ENCODE measurements around the gene MINDY4. TPM values are rescaled to one million over a fixed set of nuclear protein-coding genes. Genes with fewer than 3 reads are reported as not detected.

The MINDY4 gene
- total and polyA plus RNA-seq, 2 of the 4 experiments (the other 2 are of a cell fraction): 1.8 to 3.6 TPM

- TF ChIP-seq CEBPB (IDR thresholded peaks at IDR 0.05; ENCODE audit: low read depth, low read length): no peak
- TF ChIP-seq CTCF (conservative IDR thresholded peaks at IDR 0.05; ENCODE audit: low read depth, low read length): no peak
- TF ChIP-seq RAD21 (IDR thresholded peaks at IDR 0.05; ENCODE audit: low read length): no peak
- TF ChIP-seq, protein P1, sequence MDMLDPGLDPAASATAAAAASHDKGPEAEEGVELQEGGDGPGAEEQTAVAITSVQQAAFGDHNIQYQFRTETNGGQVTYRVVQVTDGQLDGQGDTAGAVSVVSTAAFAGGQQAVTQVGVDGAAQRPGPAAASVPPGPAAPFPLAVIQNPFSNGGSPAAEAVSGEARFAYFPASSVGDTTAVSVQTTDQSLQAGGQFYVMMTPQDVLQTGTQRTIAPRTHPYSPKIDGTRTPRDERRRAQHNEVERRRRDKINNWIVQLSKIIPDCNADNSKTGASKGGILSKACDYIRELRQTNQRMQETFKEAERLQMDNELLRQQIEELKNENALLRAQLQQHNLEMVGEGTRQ (IDR thresholded peaks at IDR 0.05; ENCODE audit: low read depth, low read length): no peak
- no peak for TF ChIP-seq RFX5 (IDR thresholded peaks at IDR 0.05; ENCODE audit: low read depth, low read length)
- TF ChIP-seq MAZ (IDR thresholded peaks at IDR 0.05; ENCODE audit: borderline replicate concordance, low read depth, low read length): no peak
- TF ChIP-seq POLR2A (IDR thresholded peaks at IDR 0.05; ENCODE audit: low read depth, low read length): no peak
- TF ChIP-seq NFE2L2 (IDR thresholded peaks at IDR 0.05; ENCODE audit: low read depth, low read length): no peak
- TF ChIP-seq FOS (IDR thresholded peaks at IDR 0.05; ENCODE audit: low read depth, low read length): no peak
- TF ChIP-seq MXI1 (IDR thresholded peaks at IDR 0.05; ENCODE audit: borderline replicate concordance, low read depth, low read length): no peak
- no peak for TF ChIP-seq RCOR1 (IDR thresholded peaks at IDR 0.05; ENCODE audit: insufficient replicate concordance, low read length)
- TF ChIP-seq, protein P2, sequence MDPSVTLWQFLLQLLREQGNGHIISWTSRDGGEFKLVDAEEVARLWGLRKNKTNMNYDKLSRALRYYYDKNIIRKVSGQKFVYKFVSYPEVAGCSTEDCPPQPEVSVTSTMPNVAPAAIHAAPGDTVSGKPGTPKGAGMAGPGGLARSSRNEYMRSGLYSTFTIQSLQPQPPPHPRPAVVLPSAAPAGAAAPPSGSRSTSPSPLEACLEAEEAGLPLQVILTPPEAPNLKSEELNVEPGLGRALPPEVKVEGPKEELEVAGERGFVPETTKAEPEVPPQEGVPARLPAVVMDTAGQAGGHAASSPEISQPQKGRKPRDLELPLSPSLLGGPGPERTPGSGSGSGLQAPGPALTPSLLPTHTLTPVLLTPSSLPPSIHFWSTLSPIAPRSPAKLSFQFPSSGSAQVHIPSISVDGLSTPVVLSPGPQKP (IDR thresholded peaks at IDR 0.05; ENCODE audit: borderline replicate concordance, low read depth, low read length): no peak
- TF ChIP-seq MAFK (IDR thresholded peaks at IDR 0.05; ENCODE audit: low read depth, low read length): no peak
- no peak for TF ChIP-seq CHD1 (IDR thresholded peaks at IDR 0.05; ENCODE audit: low read depth, low read length)
Measured at GRCh38 chr7:30929686-30930085, 158.5 kb downstream of the MINDY4 start.

More at GRCh38 chr7:30929686-30930085, 158.5 kb downstream of the MINDY4 start:
- Histone ChIP-seq H2BK20ac (ENCODE audit: low read depth, low read length) (no peak overlapping the region), H3K36me3 (ENCODE audit: control insufficient read depth, insufficient read depth, low read length) (no peaks in the 10 kb centered on the region), H3K4me3 (ENCODE audit: insufficient read depth, low read depth, low read length) (no peak overlapping the region), H4K20me1 (ENCODE audit: insufficient read depth, low read length) (no peaks in the 10 kb centered on the region), H3K27ac (ENCODE audit: insufficient read depth, low read length) (no peak overlapping the region), H3K23ac (ENCODE audit: low read depth, low read length) (no peak overlapping the region), H3K4ac (ENCODE audit: low read depth, low read length) (no peak overlapping the region), H4K91ac (ENCODE audit: insufficient read depth, low read depth, low read length) (no peak overlapping the region), H2AFZ (replicated peaks; ENCODE audit: low read length, poor library complexity) (no peak overlapping the region), H3K9me1 (ENCODE audit: insufficient read depth, low read length) (no peaks in the 10 kb centered on the region), H2BK15ac (ENCODE audit: low read depth, low read length) (no peak overlapping the region), H2AK5ac (ENCODE audit: low read depth, low read length) (no peak overlapping the region), H3K56ac (ENCODE audit: extremely low read depth, insufficient read depth, low read length) (no peak overlapping the region), H4K8ac (ENCODE audit: low read depth in 2 of 2, low read length in 2 of 2) (no peak overlapping the region), H3K79me1 (ENCODE audit: low read depth in 1 of 2, low read length in 2 of 2) (no peaks in the 10 kb centered on the region), H4K5ac (ENCODE audit: low read depth, low read length) (no peak overlapping the region), H3K4me2 (ENCODE audit: low read depth, low read length) (no peak overlapping the region), H2BK120ac (ENCODE audit: low read depth, low read length) (no peak overlapping the region), H2BK5ac (ENCODE audit: low read depth, low read length, poor library complexity, severe bottlenecking) (no peak overlapping the region), H3K27me3 (ENCODE audit: control insufficient read depth, insufficient read depth, low read length) (peaks cover 12% of the 10 kb centered on the region), H3K9ac (ENCODE audit: low read depth, low read length) (no peak overlapping the region), H3K18ac (ENCODE audit: low read depth, low read length) (no peak overlapping the region), H3K4me1 (ENCODE audit: control insufficient read depth, insufficient read depth, low read length) (no peaks in the 10 kb centered on the region), H2AK9ac (replicated peaks; ENCODE audit: low read depth, low read length, poor library complexity) (no peak overlapping the region), H3K9me3 (ENCODE audit: control insufficient read depth, insufficient read depth, low read length) (peaks cover 6% of the 10 kb centered on the region), H3K14ac (replicated peaks; ENCODE audit: low read depth, low read length) (no peak overlapping the region)
- ATAC-seq (ENCODE audit: low read depth) (no peak), DNase-seq (no peak)
- dilution Hi-C loops (cut with HindIII; ENCODE audit: low sequenced_read_pairs, unreplicated experiment): no loop called here
- intact Hi-C loops (cut with micrococcal nuclease): no loop called here
- WGBS, 2 experiments (ENCODE audit: extremely low coverage in 2 of 2, insufficient read length in 1 of 2): no CpG with 5 or more reads among the region's 4 CpGs
- in situ Hi-C loops (cut with MboI; ENCODE audit: low sequenced_read_pairs): no loop called here
- POLR2A ChIA-PET (ENCODE audit: unreplicated experiment): no interaction called here
- CTCF ChIA-PET: interaction anchor here (0.6 to 0.7 kb wide), 2 partner anchors 126 to 782 kb away, joined by 3 read pairs; no protein-coding TSS in a partner anchor
- no TSS peak for BruUV-seq (replicated peaks)

Measured in IMR-90 (cell line).